Naive thymus-derived CD8-positive, alpha-beta T cell (primary cell): ENCODE data around the gene LDLRAD1. TPM values are rescaled to one million over a fixed set of nuclear protein-coding genes. Genes with fewer than 3 reads are reported as not detected.
"Not testable (repeated sequence)": the region's sequence is repeated elsewhere in the genome, so short reads cannot be mapped to it uniquely, and the experiment has no call there.

Experiments
- ATAC-seq, 2 donors: fragments of 150-1000 bp; cut with Tn5 transposase in 1 of 2; sonication (Bioruptor Pico), chemical (Tn5 transposase) in 1 of 2; 1 replicate in 1 of 2; 2 replicates in 1 of 2; pipeline ENCODE4 v1.10.0; 2021; ENCODE audit warnings: mild to moderate bottlenecking in 2 of 2, moderate library complexity in 2 of 2
- POLR2A ChIA-PET: fragments of 350-600 bp; sonication (Branson Sonifier 250); formaldehyde crosslinking; loops from one replicate; lab custom pipeline; 2021; ENCODE audit warnings: antibody characterized with exemption; lab: Charles Lee
- DNase-seq, 10 donors: peaks; one replicate each; pipeline versions ENCODE4 v3.0.0 to v3.0.0-alpha.2; 2020 to 2022
- H3K27ac Mint-ChIP-seq, 10 donors: one replicate each; pipeline ENCODE4 v1.8.0; 2020 to 2022; ENCODE audit warnings: mild to moderate bottlenecking in 10 of 10, mixed read lengths in 10 of 10, moderate library complexity in 4 of 10, inconsistent platforms in 1 of 10
- H3K27me3 Mint-ChIP-seq, 5 donors: one replicate each; pipeline ENCODE4 v1.8.0; 2021 to 2022; ENCODE audit warnings: mixed read lengths in 5 of 5
- H3K36me3 Mint-ChIP-seq, 3 donors: one replicate each; pipeline ENCODE4 v1.8.0; 2020 to 2022; ENCODE audit warnings: mixed read lengths in 3 of 3, mild to moderate bottlenecking in 2 of 3, inconsistent platforms in 1 of 3
- H3K4me1 Mint-ChIP-seq, 4 donors: one replicate each; pipeline ENCODE4 v1.8.0; 2021 to 2022; ENCODE audit warnings: mixed read lengths in 4 of 4
- H3K4me3 Mint-ChIP-seq, 10 donors: one replicate each; pipeline ENCODE4 v1.8.0; 2020 to 2022; ENCODE audit warnings: mild to moderate bottlenecking in 10 of 10, mixed read lengths in 10 of 10, moderate library complexity in 6 of 10, inconsistent platforms in 1 of 10
- H3K9me3 Mint-ChIP-seq, 9 donors: one replicate each; pipeline ENCODE4 v1.8.0; 2020 to 2022; ENCODE audit warnings: mixed read lengths in 9 of 9, mild to moderate bottlenecking in 3 of 9, inconsistent platforms in 1 of 9, moderate library complexity in 1 of 9
- polyA plus RNA-seq, 3 donors: library from polyadenylated mRNA; unstranded; fragments of 300-500 nt; fragmentation: Illumina TruSeq; gene quantifications; one replicate each; pipeline ENCODE4 v1.2.3, GENCODE V29; 2021
- total RNA-seq, 8 experiments: library from RNA in 2 of 8; stranded (reverse) in 2 of 8; gene quantifications; one replicate each; pipeline ENCODE4 v1.2.3 and lab custom pipeline; 2021 to 2026

Gene LDLRAD1, protein sequence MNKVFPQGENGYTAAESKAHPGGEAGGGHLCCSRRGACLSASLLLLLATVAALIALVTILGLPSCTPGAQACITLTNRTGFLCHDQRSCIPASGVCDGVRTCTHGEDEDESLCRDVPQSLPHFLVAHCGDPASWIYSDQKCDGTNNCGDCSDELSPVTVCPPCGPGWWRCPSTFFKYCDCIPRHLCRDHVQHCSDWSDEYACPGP
- not detected for total RNA-seq
- polyA plus RNA-seq, result not detected
- 0 to 0.09 (median 0) reads per million in 6 experiments for total RNA-seq (lab: John Stamatoyannopoulos, UW)

DNA sequence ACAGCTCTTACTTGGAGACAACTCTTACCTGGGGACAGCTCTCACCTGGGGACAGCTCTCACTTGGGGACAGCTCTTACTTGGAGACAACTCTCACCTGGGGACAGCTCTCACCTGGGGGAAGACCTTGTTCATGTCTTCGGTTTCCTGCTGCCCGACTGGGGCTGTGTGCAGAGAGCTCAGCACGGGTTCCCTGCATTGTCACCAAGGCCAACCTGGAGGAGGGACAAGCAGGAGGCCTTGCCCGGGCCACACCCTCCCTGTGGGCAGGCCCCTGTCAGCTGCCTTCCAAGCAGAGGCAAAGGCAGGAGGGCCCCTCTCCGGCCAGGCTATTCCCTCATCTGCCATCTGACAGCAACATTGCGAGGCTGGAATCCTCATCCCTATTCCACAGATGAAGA is at the start of gene LDLRAD1:
TSS of gene LDLRAD1 (minus strand) at position 208 of the 400 bp plus-strand sequence. CDS start at position 134, 74 bp downstream.
- POLR2A ChIA-PET, result no interaction called here
- Mint-ChIP-seq H3K9me3 (no peaks in the 10 kb centered on the region), H3K27ac (peak within 1 kb of the TSS in 1 of 10 donors; percentile 27), H3K27me3 (peaks cover 0 to 10% (median 5%) of the 10 kb centered on the region in 5 donors), H3K4me1 (no peaks in the 10 kb centered on the region), H3K4me3 (no peak within 1 kb of the TSS), H3K36me3 (no peaks in the 10 kb centered on the region)
- ATAC-seq (no peak), DNase-seq (peak in 1 of 10 donors; percentile 6)

DNA sequence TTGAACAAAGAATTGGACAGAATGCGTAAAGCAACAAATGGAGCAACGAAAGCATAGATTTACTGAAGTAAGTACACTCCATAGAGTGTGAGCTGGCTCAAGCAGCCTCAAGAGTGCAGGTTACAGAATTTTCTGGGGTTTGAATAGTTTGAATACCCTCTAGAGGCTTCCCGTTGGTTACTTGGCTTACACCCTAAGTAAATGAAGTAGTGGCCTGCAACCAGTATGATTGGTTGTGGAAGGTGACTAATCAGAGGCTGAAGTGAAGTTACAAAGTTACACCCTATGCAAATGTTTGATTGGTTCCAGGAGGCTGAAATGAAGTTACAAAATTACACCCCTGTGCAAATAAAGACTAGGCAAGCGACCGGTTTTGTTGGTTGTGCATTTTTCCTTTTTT is 46.3 kb upstream of the LDLRAD1 start:
- POLR2A ChIA-PET, result no interaction called here
- no peaks in the 10 kb centered on the region for H3K27me3 Mint-ChIP-seq
- DNase-seq, result no peak
- no peak overlapping the region for H3K4me3 Mint-ChIP-seq
- peaks cover 2 to 12% (median 7%) of the 10 kb centered on the region in 4 donors for H3K4me1 Mint-ChIP-seq
- peaks cover 0 to 29% (median 4%) of the 10 kb centered on the region in 3 donors for H3K36me3 Mint-ChIP-seq
- H3K9me3 Mint-ChIP-seq, result no peaks in the 10 kb centered on the region
- no peak for ATAC-seq
- H3K27ac Mint-ChIP-seq, result no peak overlapping the region

GRCh38 chr1:54054438-54054749 is 36.4 kb upstream of the LDLRAD1 start:
- POLR2A ChIA-PET, result no interaction called here
- Mint-ChIP-seq H3K4me3 (no peak overlapping the region), H3K36me3 (peaks cover 0 to 39% (median 13%) of the 10 kb centered on the region in 3 donors), H3K27me3 (no peaks in the 10 kb centered on the region), H3K4me1 (peaks cover 21 to 55% (median 42%) of the 10 kb centered on the region in 4 donors), H3K27ac (no peak overlapping the region), H3K9me3 (no peaks in the 10 kb centered on the region)
- DNase-seq (peak in 3 of 10 donors; percentile 5 to 15 (median 13)), ATAC-seq (no peak)

- Mint-ChIP-seq H3K4me1 (peaks cover 21 to 55% (median 45%) of the 10 kb centered on the region in 4 donors), H3K9me3 (no peaks in the 10 kb centered on the region), H3K36me3 (peaks cover 0 to 35% (median 13%) of the 10 kb centered on the region in 3 donors), H3K27me3 (no peaks in the 10 kb centered on the region), H3K4me3 (no peak overlapping the region), H3K27ac (no peak overlapping the region)
- POLR2A ChIA-PET, result interaction anchor here (0.7 to 3.3 kb wide), 6 partner anchors 9 to 427 kb away, joined by 3 to 19 read pairs (median 3); partner anchors contain the start of genes IFT25 and LRRC42
- ATAC-seq (peak in 1 of 2 donors; percentile 7), DNase-seq (peak in 1 of 10 donors; percentile 64)
Measured at GRCh38 chr1:54053745-54054437, 35.9 kb upstream of the LDLRAD1 start.

- H3K4me3 Mint-ChIP-seq, result no peak within 1 kb of the TSS
- POLR2A ChIA-PET, result interaction anchor here (0.7 to 3.3 kb wide), 13 partner anchors 8 to 747 kb away, joined by 3 to 19 read pairs (median 3); partner anchors contain the start of genes IFT25, LRRC42, SSBP3 and TTC22
- H3K36me3 Mint-ChIP-seq, result peaks cover 0 to 33% (median 13%) of the 10 kb centered on the region in 3 donors
- no peak within 1 kb of the TSS for H3K27ac Mint-ChIP-seq
- peaks cover 20 to 52% (median 47%) of the 10 kb centered on the region in 4 donors for H3K4me1 Mint-ChIP-seq
- no peaks in the 10 kb centered on the region for H3K27me3 Mint-ChIP-seq
- ATAC-seq (peak; percentile 91 to 92), DNase-seq (peak; percentile 89 to 99 (median 98))
- H3K9me3 Mint-ChIP-seq, result no peaks in the 10 kb centered on the region
Measured at GRCh38 chr1:54052934-54053744, 35.2 kb upstream of the LDLRAD1 start, which contains the start of the genes TCEANC2 and TMEM59. TSS of gene TCEANC2 (plus strand) at chr1:54053608. CDS start at chr1:54054423, 815 bp downstream. TSS of gene TMEM59 (minus strand) at chr1:54053204. CDS start at chr1:54053188, 16 bp downstream.

DNA sequence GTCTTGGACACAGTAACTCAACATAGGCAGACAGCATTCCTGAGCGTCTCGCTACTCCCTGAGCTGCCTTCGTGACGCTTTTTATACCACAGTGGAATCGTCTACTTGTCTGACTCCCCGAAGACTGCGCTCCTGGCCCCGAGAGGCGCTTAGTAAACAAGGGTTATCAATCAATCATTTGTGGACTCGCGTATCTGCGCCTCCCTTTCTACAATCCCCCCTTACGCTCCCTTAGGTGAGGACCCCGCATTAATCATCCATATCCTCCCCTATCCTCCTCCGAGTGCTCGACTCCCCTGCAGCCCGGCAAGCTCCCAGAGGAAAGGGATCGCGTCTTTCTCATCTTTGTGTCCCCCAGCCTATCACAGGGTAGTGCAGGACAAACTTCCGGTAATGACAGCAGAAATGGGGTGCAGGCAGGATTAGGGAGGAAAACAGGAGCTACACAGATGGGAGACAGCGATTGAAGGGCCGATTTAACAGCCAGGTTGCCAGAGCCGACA is 34.5 kb upstream of the LDLRAD1 start:
- peaks cover 19 to 55% (median 48%) of the 10 kb centered on the region in 4 donors for H3K4me1 Mint-ChIP-seq
- H3K36me3 Mint-ChIP-seq, result peaks cover 0 to 30% (median 10%) of the 10 kb centered on the region in 3 donors
- DNase-seq (peak in 5 of 10 donors; percentile 3 to 52 (median 13)), ATAC-seq (peak; percentile 15 to 24)
- H3K9me3 Mint-ChIP-seq, result no peaks in the 10 kb centered on the region
- no peak overlapping the region for H3K27ac Mint-ChIP-seq
- no peak overlapping the region for H3K4me3 Mint-ChIP-seq
- POLR2A ChIA-PET, result interaction anchor here (0.9 to 3.3 kb wide), 12 partner anchors 8 to 748 kb away, joined by 3 to 19 read pairs (median 3); partner anchors contain the start of genes IFT25, LRRC42, SSBP3 and TTC22
- H3K27me3 Mint-ChIP-seq, result no peaks in the 10 kb centered on the region

DNA sequence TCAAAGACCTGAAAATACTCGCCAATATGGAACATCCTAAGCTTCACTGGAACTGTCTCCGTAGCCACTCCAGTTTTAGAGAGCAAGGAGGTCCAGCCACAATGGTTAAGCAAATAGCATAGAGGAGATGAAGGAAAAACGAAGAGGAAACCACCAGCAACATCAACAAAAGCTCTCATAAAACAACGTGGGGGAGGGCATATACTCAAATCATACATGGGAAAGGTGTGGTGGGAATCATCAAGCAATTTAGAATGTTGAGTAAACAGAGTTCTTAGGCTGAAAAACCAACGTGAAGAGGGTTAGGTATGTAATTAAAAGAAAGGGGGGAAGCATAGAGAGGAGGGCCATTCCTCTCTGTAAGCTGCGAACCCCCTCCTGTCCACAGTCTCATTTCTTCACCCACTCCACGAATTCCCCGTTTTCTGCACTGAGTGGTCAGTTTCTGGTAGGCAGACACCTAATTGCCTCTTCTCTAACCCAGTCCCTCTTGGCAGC is 34.0 kb upstream of the LDLRAD1 start:
- POLR2A ChIA-PET, result interaction anchor here (1.1 to 3.3 kb wide), 6 partner anchors 9 to 749 kb away, joined by 3 to 19 read pairs (median 3); partner anchors contain the start of genes IFT25, LRRC42, TTC22 and YIPF1
- H3K36me3 Mint-ChIP-seq, result peaks cover 0 to 31% (median 5%) of the 10 kb centered on the region in 3 donors
- no peak overlapping the region for H3K4me3 Mint-ChIP-seq
- peaks cover 19 to 58% (median 49%) of the 10 kb centered on the region in 4 donors for H3K4me1 Mint-ChIP-seq
- no peaks in the 10 kb centered on the region for H3K27me3 Mint-ChIP-seq
- DNase-seq (peak in 2 of 10 donors; percentile 1 to 3), ATAC-seq (no peak)
- no peak overlapping the region for H3K27ac Mint-ChIP-seq
- no peaks in the 10 kb centered on the region for H3K9me3 Mint-ChIP-seq

DNA sequence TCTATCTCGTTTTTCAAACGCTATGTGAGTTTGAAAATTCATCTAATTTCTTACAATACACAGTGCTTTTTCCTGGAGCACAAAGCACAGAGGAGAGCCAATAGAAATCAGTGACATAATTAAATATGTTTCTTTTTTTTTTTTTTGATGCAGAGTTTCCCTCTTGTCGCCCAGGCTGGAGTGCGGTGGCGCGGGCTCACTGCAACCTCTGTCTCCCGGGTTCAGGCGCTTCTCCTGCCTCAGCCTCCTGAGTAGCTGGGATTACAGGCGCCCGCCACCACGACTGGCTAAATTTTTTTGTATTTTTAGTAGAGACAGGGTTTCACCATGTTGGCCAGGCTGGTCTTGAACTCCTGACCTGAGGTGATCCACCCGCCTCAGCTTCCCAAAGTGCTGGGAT is 32.4 kb upstream of the LDLRAD1 start:
- not testable (repeated sequence) for ATAC-seq, H3K27me3 Mint-ChIP-seq, DNase-seq, H3K9me3 Mint-ChIP-seq
- peaks cover 18 to 59% (median 48%) of the 10 kb centered on the region in 4 donors for H3K4me1 Mint-ChIP-seq
- POLR2A ChIA-PET, result interaction anchor here (0.7 kb wide), 1 partner anchor 96 kb away, joined by 3 read pairs; no protein-coding TSS in a partner anchor
- peaks cover 0 to 27% (median 2%) of the 10 kb centered on the region in 3 donors for H3K36me3 Mint-ChIP-seq
- H3K4me3 Mint-ChIP-seq, result peak overlapping the region in 7 of 10 donors; percentile 30 to 48 (median 38)
- peak overlapping the region in 1 of 10 donors; percentile 27 for H3K27ac Mint-ChIP-seq

- DNase-seq (no peak), ATAC-seq (no peak)
- POLR2A ChIA-PET, result interaction anchor here (0.6 kb wide), 1 partner anchor 208 kb away, joined by 3 read pairs; no protein-coding TSS in a partner anchor
- H3K9me3 Mint-ChIP-seq, result no peaks in the 10 kb centered on the region
- H3K4me3 Mint-ChIP-seq, result peak overlapping the region in 6 of 10 donors; percentile 6 to 40 (median 14)
- H3K27me3 Mint-ChIP-seq, result no peaks in the 10 kb centered on the region
- H3K36me3 Mint-ChIP-seq, result peaks cover 0 to 52% (median 3%) of the 10 kb centered on the region in 3 donors
- H3K4me1 Mint-ChIP-seq, result peaks cover 11 to 53% (median 48%) of the 10 kb centered on the region in 4 donors
- peak overlapping the region; percentile 13 to 85 (median 52) for H3K27ac Mint-ChIP-seq
Measured at GRCh38 chr1:54047384-54048305, 29.7 kb upstream of the LDLRAD1 start.

- ATAC-seq, result no peak
- H3K4me1 Mint-ChIP-seq, result peaks cover 11 to 53% (median 48%) of the 10 kb centered on the region in 4 donors
- peak overlapping the region in 9 of 10 donors; percentile 13 to 85 (median 49) for H3K27ac Mint-ChIP-seq
Measured at GRCh38 chr1:54046671-54047383, 28.8 kb upstream of the LDLRAD1 start.

More at GRCh38 chr1:54046671-54047383, 28.8 kb upstream of the LDLRAD1 start:
- no peaks in the 10 kb centered on the region for H3K9me3 Mint-ChIP-seq
- peak overlapping the region in 6 of 10 donors; percentile 6 to 40 (median 14) for H3K4me3 Mint-ChIP-seq
- POLR2A ChIA-PET, result interaction anchor here (0.6 kb wide), 1 partner anchor 209 kb away, joined by 3 read pairs; no protein-coding TSS in a partner anchor
- H3K36me3 Mint-ChIP-seq, result peaks cover 0 to 60% (median 3%) of the 10 kb centered on the region in 3 donors
- H3K27me3 Mint-ChIP-seq, result no peaks in the 10 kb centered on the region
- DNase-seq, result no peak
